ENCODE measurements around the gene EFCAB12. TPM values are rescaled to one million over a fixed set of nuclear protein-coding genes. Genes with fewer than 3 reads are reported as not detected.

EFCAB12 gene
- 0.08 TPM in 1 of 2 replicates, not detected in the other for total RNA-seq (2014; rRNA removed; shearing (Covaris generic))
- polyA plus RNA-seq (2015; cell fraction: cytosol; rRNA removed), result 0.09 and 0.10 TPM in 2 replicates
- 1.1 and 3.3 TPM in 2 replicates for polyA plus RNA-seq (2015; cell fraction: nucleus; rRNA removed)

- in situ Hi-C loops (cut with HindIII; ENCODE audit: low pct_unique_long_range_greater_than_20kb, low sequenced_read_pairs), result no loop called here
- DNase-seq (ENCODE audit: low read depth, low spot score), result peak; percentile 90
Observed at GRCh38 chr3:129428376-129429079, at the start of gene EFCAB12. Gene EFCAB12, minus strand, starts transcription at chr3:129428636. Its CDS starts 148 bp downstream, at chr3:129428488.

GRCh38 chr3:129476586-129476985, 48.1 kb upstream of the EFCAB12 start:
- no peak for DNase-seq (ENCODE audit: low read depth, low spot score)
- in situ Hi-C loops (cut with HindIII; ENCODE audit: low pct_unique_long_range_greater_than_20kb, low sequenced_read_pairs), result no loop called here

- in situ Hi-C loops (cut with HindIII; ENCODE audit: low pct_unique_long_range_greater_than_20kb, low sequenced_read_pairs), result no loop called here
Observed at GRCh38 chr3:129475863-129476262, 47.4 kb upstream of the EFCAB12 start.

GRCh38 chr3:129474984-129475804, 46.8 kb upstream of the EFCAB12 start:
- no peak for DNase-seq (ENCODE audit: low read depth, low spot score)
- in situ Hi-C loops (cut with HindIII; ENCODE audit: low pct_unique_long_range_greater_than_20kb, low sequenced_read_pairs), result no loop called here

More at GRCh38 chr3:129475863-129476262, 47.4 kb upstream of the EFCAB12 start:
- DNase-seq (ENCODE audit: low read depth, low spot score), result no peak

- in situ Hi-C loops (cut with HindIII; ENCODE audit: low pct_unique_long_range_greater_than_20kb, low sequenced_read_pairs), result no loop called here
- DNase-seq (ENCODE audit: low read depth, low spot score), result no peak
Observed at GRCh38 chr3:129473769-129474152, 45.3 kb upstream of the EFCAB12 start.

GRCh38 chr3:129473067-129473768, 44.8 kb upstream of the EFCAB12 start:
- no peak for DNase-seq (ENCODE audit: low read depth, low spot score)
- in situ Hi-C loops (cut with HindIII; ENCODE audit: low pct_unique_long_range_greater_than_20kb, low sequenced_read_pairs), result no loop called here

GRCh38 chr3:129470861-129471260, 42.4 kb upstream of the EFCAB12 start:
- in situ Hi-C loops (cut with HindIII; ENCODE audit: low pct_unique_long_range_greater_than_20kb, low sequenced_read_pairs), result no loop called here
- no peak for DNase-seq (ENCODE audit: low read depth, low spot score)

GRCh38 chr3:129469026-129469425, 40.6 kb upstream of the EFCAB12 start:
- DNase-seq (ENCODE audit: low read depth, low spot score), result no peak
- in situ Hi-C loops (cut with HindIII; ENCODE audit: low pct_unique_long_range_greater_than_20kb, low sequenced_read_pairs), result no loop called here

GRCh38 chr3:129467932-129468331, 39.5 kb upstream of the EFCAB12 start:
- in situ Hi-C loops (cut with HindIII; ENCODE audit: low pct_unique_long_range_greater_than_20kb, low sequenced_read_pairs), result no loop called here
- DNase-seq (ENCODE audit: low read depth, low spot score), result no peak

GRCh38 chr3:129463716-129464115, 35.3 kb upstream of the EFCAB12 start:
- no peak for DNase-seq (ENCODE audit: low read depth, low spot score)
- in situ Hi-C loops (cut with HindIII; ENCODE audit: low pct_unique_long_range_greater_than_20kb, low sequenced_read_pairs), result no loop called here

GRCh38 chr3:129463094-129463493, 34.7 kb upstream of the EFCAB12 start:
- in situ Hi-C loops (cut with HindIII; ENCODE audit: low pct_unique_long_range_greater_than_20kb, low sequenced_read_pairs), result no loop called here

GRCh38 chr3:129462361-129462968, 34.0 kb upstream of the EFCAB12 start:
- in situ Hi-C loops (cut with HindIII; ENCODE audit: low pct_unique_long_range_greater_than_20kb, low sequenced_read_pairs), result no loop called here
- no peak for DNase-seq (ENCODE audit: low read depth, low spot score)

More at GRCh38 chr3:129463094-129463493, 34.7 kb upstream of the EFCAB12 start:
- DNase-seq (ENCODE audit: low read depth, low spot score), result no peak

- peak; percentile 59 for DNase-seq (ENCODE audit: low read depth, low spot score)
- in situ Hi-C loops (cut with HindIII; ENCODE audit: low pct_unique_long_range_greater_than_20kb, low sequenced_read_pairs), result no loop called here
Observed at GRCh38 chr3:129461461-129462146, 33.2 kb upstream of the EFCAB12 start.

GRCh38 chr3:129461022-129461421, 32.6 kb upstream of the EFCAB12 start:
- in situ Hi-C loops (cut with HindIII; ENCODE audit: low pct_unique_long_range_greater_than_20kb, low sequenced_read_pairs), result no loop called here
- DNase-seq (ENCODE audit: low read depth, low spot score), result peak; percentile 78

GRCh38 chr3:129460572-129460971, 32.1 kb upstream of the EFCAB12 start:
- in situ Hi-C loops (cut with HindIII; ENCODE audit: low pct_unique_long_range_greater_than_20kb, low sequenced_read_pairs), result no loop called here
- no peak for DNase-seq (ENCODE audit: low read depth, low spot score)

- in situ Hi-C loops (cut with HindIII; ENCODE audit: low pct_unique_long_range_greater_than_20kb, low sequenced_read_pairs), result no loop called here
- DNase-seq (ENCODE audit: low read depth, low spot score), result no peak
Observed at GRCh38 chr3:129460155-129460554, 31.7 kb upstream of the EFCAB12 start.

GRCh38 chr3:129453732-129454131, 25.3 kb upstream of the EFCAB12 start:
- in situ Hi-C loops (cut with HindIII; ENCODE audit: low pct_unique_long_range_greater_than_20kb, low sequenced_read_pairs), result no loop called here
- DNase-seq (ENCODE audit: low read depth, low spot score), result no peak
